Measurements from ENCODE around the gene APBB2. TPM values are rescaled to one million over a fixed set of nuclear protein-coding genes. Genes with fewer than 3 reads are reported as not detected.

APBB2 gene
- total and polyA plus RNA-seq, 2 of the 8 experiments (the other 6 are each of a cell fraction or from before 2014, with no cell fraction given) = 58.7 to 59.4 TPM

DNA sequence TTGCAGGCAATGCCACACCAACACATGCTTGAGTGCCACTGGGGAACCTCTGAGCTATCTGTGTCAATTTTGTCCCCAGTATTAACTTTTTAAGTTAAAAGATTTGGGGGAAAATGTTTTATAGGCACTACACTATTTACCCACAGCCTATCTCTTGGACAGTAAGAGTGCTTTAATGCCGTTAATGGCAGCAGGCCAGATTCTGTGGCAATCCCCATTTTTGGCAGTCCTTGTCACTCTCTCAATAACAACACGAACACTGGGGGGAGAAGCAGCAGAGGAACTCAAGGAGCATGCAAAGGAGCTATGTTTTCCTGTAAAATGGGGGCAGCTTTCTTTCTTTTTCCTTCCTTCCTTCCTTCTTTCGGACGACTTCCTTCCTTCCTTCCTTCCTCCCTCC, 296.0 kb downstream of the APBB2 start:
- H3K4me3 ChIP-seq (ENCODE audit: extremely low read depth in 1 of 4, insufficient read depth in 2 of 4, low read depth in 3 of 4, low read length in 4 of 4) = no peak overlapping the region
- no peak overlapping the region for H3K9ac ChIP-seq (replicated peaks in 1 of 4; ENCODE audit: extremely low read depth in 1 of 4, low read depth in 3 of 4, low read length in 3 of 4)
- H2BK120ac ChIP-seq (replicated peaks; ENCODE audit: low read depth, low read length) = no peak overlapping the region
- no peak overlapping the region for H2BK5ac ChIP-seq (ENCODE audit: low read depth, low read length)
- no peaks in the 10 kb centered on the region for H3K79me2 ChIP-seq (ENCODE audit: control insufficient read depth in 1 of 2, insufficient read depth in 2 of 2, low read length in 2 of 2)
- H3K79me1 ChIP-seq (ENCODE audit: low read depth, low read length) = no peaks in the 10 kb centered on the region
- FAIRE-seq = no peak
- peaks cover 0 to 9% (median 0%) of the 10 kb centered on the region in 4 experiments; a peak in 4 of 7 replicates for H3K4me1 ChIP-seq (replicated peaks in 1 of 4; ENCODE audit: control insufficient read depth in 3 of 4, insufficient read depth in 4 of 4, low read length in 3 of 4)
- H3K4ac ChIP-seq (replicated peaks; ENCODE audit: insufficient read length, low read depth, low read length) = no peak overlapping the region
- H3K14ac ChIP-seq (ENCODE audit: insufficient read length) = no peak overlapping the region
- H4K91ac ChIP-seq (replicated peaks; ENCODE audit: insufficient read length, low read length) = no peak overlapping the region
- H2BK12ac ChIP-seq (ENCODE audit: low read depth, low read length) = no peak overlapping the region
- no peak overlapping the region for H3K56ac ChIP-seq (replicated peaks; ENCODE audit: insufficient read length, low read depth, low read length)
- no peak overlapping the region for H3K27ac ChIP-seq (ENCODE audit: low read depth, low read length)
- no peak overlapping the region for H3K4me2 ChIP-seq (ENCODE audit: insufficient read depth in 1 of 2, low read depth in 2 of 2, low read length in 2 of 2)
- CTCF ChIA-PET (ENCODE audit: partially characterized antibody) = interaction anchor here (0.9 to 14.6 kb wide), 14 partner anchors 3 to 340 kb away, joined by 3 to 224 read pairs (median 4); partner anchors contain the start of gene APBB2
- no peaks in the 10 kb centered on the region for H3K27me3 ChIP-seq (replicated peaks in 1 of 4; ENCODE audit: control insufficient read depth in 3 of 4, extremely low read depth in 1 of 4, insufficient read depth in 3 of 4, low read length in 3 of 4)
- no peak overlapping the region for H2AFZ ChIP-seq (ENCODE audit: low read length)
- H2BK15ac ChIP-seq (ENCODE audit: low read length) = no peak overlapping the region
- no peaks in the 10 kb centered on the region for H3K23me2 ChIP-seq (ENCODE audit: low read depth, low read length)
- H3K23ac ChIP-seq (ENCODE audit: insufficient read length) = no peak overlapping the region
- no peaks in the 10 kb centered on the region for H3K36me3 ChIP-seq (ENCODE audit: control insufficient read depth in 2 of 4, insufficient read depth in 4 of 4, low read length in 3 of 4)
- H3K18ac ChIP-seq (ENCODE audit: extremely low read depth, low read length) = no peak overlapping the region
- no peaks in the 10 kb centered on the region for H4K20me1 ChIP-seq (replicated peaks in 1 of 2; ENCODE audit: control insufficient read depth in 1 of 2, insufficient read depth in 2 of 2, low read length in 2 of 2)
- POLR2A ChIA-PET (ENCODE audit: partially characterized antibody) = interaction anchor here (1.5 kb wide), 1 partner anchor 340 kb away, joined by 3 read pairs; no protein-coding TSS in a partner anchor
- H3K9me3 ChIP-seq (ENCODE audit: insufficient read depth in 2 of 2, low read depth in 1 of 2, low read length in 1 of 2) = no peaks in the 10 kb centered on the region
- H4K5ac ChIP-seq (ENCODE audit: insufficient read length, low read depth, low read length) = no peak overlapping the region
- no peak for DNase-seq (ENCODE audit: low read depth in 1 of 2, low spot score in 2 of 2)
- H4K8ac ChIP-seq (ENCODE audit: extremely low read depth, insufficient read depth, low read length) = no peak overlapping the region
- 68% methylated on average over 2 of the region's 4 CpGs; no CpG with 5 or more reads in 1 of the 2 experiments for WGBS, 2 experiments (ENCODE audit: extremely low coverage in 1 of 2, insufficient coverage in 1 of 2, insufficient read length in 1 of 2, insufficient replicate concordance in 2 of 2, low coverage in 1 of 2, low lambda C conversion rate in 2 of 2, missing lambda C conversion rate in 1 of 2)
- no peak overlapping the region for H2BK20ac ChIP-seq (ENCODE audit: low read length)
- H2AK5ac ChIP-seq (ENCODE audit: low read depth, low read length) = no peak overlapping the region
- TF ChIP-seq BCL11A (IDR thresholded peaks at IDR 0.05; ENCODE audit: low read depth in 2 of 2, low read length in 2 of 2) (no peak), SIX5 (IDR thresholded peaks at IDR 0.05; ENCODE audit: low read depth, low read length) (no peak), SP2 (IDR thresholded peaks at IDR 0.05; ENCODE audit: low read length) (no peak), KDM5A (IDR thresholded peaks at IDR 0.05; ENCODE audit: low read length) (no peak)

Data from H1 (cell line).